Posterior vena cava (tissue), 2 donors: ENCODE results near the gene GALNT18. TPM values are rescaled to one million over a fixed set of nuclear protein-coding genes. Genes with fewer than 3 reads are reported as not detected.

Experiments used
- DNase-seq: peaks from one replicate; pipeline ENCODE4 v3.0.0-alpha.2; 2020; ENCODE audit warnings: low spot score
- intact Hi-C, 2 donors: fragments of 100-400 bp; cut with DNase I; formaldehyde crosslinking; loops; one replicate each; pipeline versions ENCODE4 v1.14.1 to v1.14.2; 2022 to 2023
- total RNA-seq, 2 donors: library from RNA; stranded (reverse); fragmentation: NEBNext Ultra II Directional; extraction: Animal tissue kit (Norgen Biotek cat#: 25700); gene quantifications; one replicate each; pipeline ENCODE4 v1.2.1, GENCODE V29; 2021
- donor health status: DM: yes; HTN: yes; CAD: no.
- donor health status: DM: yes; HTN: yes; CAD: no.

GALNT18 gene
- total RNA-seq, 2 donors from 2014 or later, result 21.4 to 28.0 TPM

- DNase-seq, result no peak
- intact Hi-C loops, result no loop called here
These were observed 76.2 kb downstream of the GALNT18 start for GRCh38 chr11:11545285-11546275.

GRCh38 chr11:11543656-11544055 lies 78.1 kb downstream of the GALNT18 start:
- intact Hi-C loops, result no loop called here
- no peak for DNase-seq

- intact Hi-C loops, result no loop called here
- DNase-seq, result no peak
These were observed 81.6 kb downstream of the GALNT18 start for GRCh38 chr11:11540157-11540556.

- DNase-seq, result no peak
- intact Hi-C loops, result no loop called here
These were observed 83.4 kb downstream of the GALNT18 start for GRCh38 chr11:11538277-11538960.

GRCh38 chr11:11537871-11538270 lies 83.9 kb downstream of the GALNT18 start:
- intact Hi-C loops, result no loop called here
- no peak for DNase-seq

- intact Hi-C loops, result no loop called here
- no peak for DNase-seq
These were observed 84.4 kb downstream of the GALNT18 start for GRCh38 chr11:11537372-11537771.

- DNase-seq, result no peak
- intact Hi-C loops, result no loop called here
These were observed 85.2 kb downstream of the GALNT18 start for GRCh38 chr11:11536650-11537049.

- intact Hi-C loops, result no loop called here
- no peak for DNase-seq
These were observed 86.2 kb downstream of the GALNT18 start for GRCh38 chr11:11535611-11536010.

- intact Hi-C loops, result no loop called here
- no peak for DNase-seq
These were observed 86.8 kb downstream of the GALNT18 start for GRCh38 chr11:11534981-11535380.

GRCh38 chr11:11533751-11534150 lies 88.1 kb downstream of the GALNT18 start:
- intact Hi-C loops, result no loop called here
- no peak for DNase-seq

GRCh38 chr11:11533057-11533456 lies 88.7 kb downstream of the GALNT18 start:
- intact Hi-C loops, result no loop called here
- DNase-seq, result no peak

GRCh38 chr11:11532574-11532973 lies 89.2 kb downstream of the GALNT18 start:
- intact Hi-C loops, result no loop called here
- DNase-seq, result no peak

- no peak for DNase-seq
- intact Hi-C loops, result no loop called here
These were observed 90.5 kb downstream of the GALNT18 start for GRCh38 chr11:11531131-11531908.

- DNase-seq, result no peak
- intact Hi-C loops, result loop anchor here in 1 of 2 donors (10.0 kb wide), 1 partner anchor 236 kb away; no protein-coding TSS in a partner anchor
These were observed 92.8 kb downstream of the GALNT18 start for GRCh38 chr11:11528986-11529385.

- no peak for DNase-seq
- intact Hi-C loops, result loop anchor here in 1 of 2 donors (10.0 kb wide), 1 partner anchor 240 kb away; no protein-coding TSS in a partner anchor
These were observed 96.5 kb downstream of the GALNT18 start for GRCh38 chr11:11525283-11525682.

GRCh38 chr11:11524436-11525061 lies 97.3 kb downstream of the GALNT18 start:
- intact Hi-C loops, result loop anchor here in 1 of 2 donors (10.0 kb wide), 1 partner anchor 240 kb away; no protein-coding TSS in a partner anchor
- DNase-seq, result no peak

GRCh38 chr11:11522591-11522990 lies 99.2 kb downstream of the GALNT18 start:
- intact Hi-C loops, result loop anchor here in 1 of 2 donors (10.0 kb wide), 1 partner anchor 242 kb away; no protein-coding TSS in a partner anchor
- DNase-seq, result no peak

- intact Hi-C loops, result loop anchor here in 1 of 2 donors (10.0 kb wide), 1 partner anchor 243 kb away; no protein-coding TSS in a partner anchor
- no peak for DNase-seq
These were observed 100.4 kb downstream of the GALNT18 start for GRCh38 chr11:11521306-11522002.
